HepG2 (cell line): Measurements from ENCODE around the gene ZNF367. TPM values are rescaled to one million over a fixed set of nuclear protein-coding genes. Genes with fewer than 3 reads are reported as not detected.

ENCODE experiments used
- ADNP ChIP-seq: sonication (generic); formaldehyde crosslinking; IDR thresholded peaks from 2 replicates; pipeline ENCODE4 v1.4.0; 2020; ENCODE audit warnings: missing genetic modification reagents
- BRCA1 ChIP-seq: sonication (generic); formaldehyde crosslinking; IDR thresholded peaks from 2 replicates; pipeline ENCODE4 v1.4.0; 2020; ENCODE audit warnings: missing genetic modification reagents
- KLF12 ChIP-seq: sonication (generic); formaldehyde crosslinking; IDR thresholded peaks from 2 replicates; pipeline ENCODE4 v1.4.0; 2020; ENCODE audit warnings: missing genetic modification reagents, borderline replicate concordance
- NFYC ChIP-seq: IDR thresholded peaks from 2 replicates; pipeline ENCODE4 v1.6.1; 2016; ENCODE audit warnings: missing genetic modification reagents, missing compliant biosample characterization
- SOX6 ChIP-seq, 2 experiments: fragments of 450-650 bp in 1 of 2; sonication (generic) in 1 of 2; formaldehyde crosslinking in 1 of 2; IDR thresholded peaks; 2 replicates each; pipeline versions ENCODE4 v1.4.0 to v1.6.1; 2017 to 2020; ENCODE audit warnings: antibody characterized with exemption in 1 of 2, mild to moderate bottlenecking in 1 of 2, missing genetic modification reagents in 1 of 2
- ZFP1 ChIP-seq: IDR thresholded peaks from 2 replicates; pipeline ENCODE4 v1.6.1; 2016
- ZNF333 ChIP-seq: sonication (generic); formaldehyde crosslinking; IDR thresholded peaks from 2 replicates; pipeline ENCODE4 v1.4.0; 2020; ENCODE audit warnings: mild to moderate bottlenecking, missing genetic modification reagents, borderline replicate concordance
- ZNF44 ChIP-seq: sonication (generic); formaldehyde crosslinking; IDR thresholded peaks from 2 replicates; pipeline ENCODE4 v1.5.1; 2020; ENCODE audit warnings: mild to moderate bottlenecking, missing genetic modification reagents
- ZNF546 ChIP-seq: sonication (generic); formaldehyde crosslinking; conservative IDR thresholded peaks from 2 replicates; pipeline ENCODE4 v1.8.1; 2023; ENCODE audit warnings: mild to moderate bottlenecking, missing genetic modification reagents
- ZNF549 ChIP-seq: sonication (generic); formaldehyde crosslinking; IDR thresholded peaks from 2 replicates; pipeline ENCODE4 v1.5.0; 2020; ENCODE audit warnings: missing genetic modification reagents
- ZNF589 ChIP-seq: sonication (generic); formaldehyde crosslinking; conservative IDR thresholded peaks from 2 replicates; pipeline ENCODE4 v1.8.0; 2022; ENCODE audit warnings: mild to moderate bottlenecking, moderate library complexity, missing genetic modification reagents
- polyA plus RNA-seq, 8 experiments: library from polyadenylated mRNA; depleted of rRNA in 3 of 8; stranded (reverse) in 7 of 8; unstranded in 1 of 8; fragments of >200 nt; fragmentation: Illumina TruSeq in 4 of 8; extraction: Trizol in 4 of 8; gene quantifications; 2 replicates each; pipeline versions ENCODE4 v1.2.1 to v1.2.3, GENCODE V29; 2011 to 2016; ENCODE audit warnings: low read depth in 4 of 8, missing spikeins in 1 of 8, mixed read lengths in 1 of 8; ENCODE audit not compliant: insufficient read depth in 1 of 8
- total RNA-seq, 5 experiments: library from RNA; depleted of rRNA; stranded (reverse); fragments of >200 nt; fragmentation: Illumina TruSeq; extraction: Trizol; gene quantifications; 2 replicates each; pipeline ENCODE4 v1.2.3, GENCODE V29; 2016; ENCODE audit warnings: low read depth in 1 of 5
- TF ChIP-seq, protein P1 (sequence below): sonication (generic); formaldehyde crosslinking; IDR thresholded peaks from 2 replicates; pipeline ENCODE4 v1.4.0; 2020; ENCODE audit warnings: mild to moderate bottlenecking, missing genetic modification reagents
- TF ChIP-seq, protein P2 (sequence below): sonication (generic); formaldehyde crosslinking; IDR thresholded peaks from 2 replicates; pipeline ENCODE4; 2020; ENCODE audit warnings: missing genetic modification reagents, mild to moderate bottlenecking, borderline replicate concordance
- TF ChIP-seq, protein P3 (sequence below): sonication (generic); formaldehyde crosslinking; IDR thresholded peaks from 2 replicates; pipeline ENCODE4 v1.5.1; 2020; ENCODE audit warnings: mild to moderate bottlenecking, missing genetic modification reagents

ZNF367 gene
- total and polyA plus RNA-seq, 2 of the 13 experiments (the other 11 are each of a cell fraction or from before 2014, with no cell fraction given), result 2.9 to 7.7 TPM

DNA sequence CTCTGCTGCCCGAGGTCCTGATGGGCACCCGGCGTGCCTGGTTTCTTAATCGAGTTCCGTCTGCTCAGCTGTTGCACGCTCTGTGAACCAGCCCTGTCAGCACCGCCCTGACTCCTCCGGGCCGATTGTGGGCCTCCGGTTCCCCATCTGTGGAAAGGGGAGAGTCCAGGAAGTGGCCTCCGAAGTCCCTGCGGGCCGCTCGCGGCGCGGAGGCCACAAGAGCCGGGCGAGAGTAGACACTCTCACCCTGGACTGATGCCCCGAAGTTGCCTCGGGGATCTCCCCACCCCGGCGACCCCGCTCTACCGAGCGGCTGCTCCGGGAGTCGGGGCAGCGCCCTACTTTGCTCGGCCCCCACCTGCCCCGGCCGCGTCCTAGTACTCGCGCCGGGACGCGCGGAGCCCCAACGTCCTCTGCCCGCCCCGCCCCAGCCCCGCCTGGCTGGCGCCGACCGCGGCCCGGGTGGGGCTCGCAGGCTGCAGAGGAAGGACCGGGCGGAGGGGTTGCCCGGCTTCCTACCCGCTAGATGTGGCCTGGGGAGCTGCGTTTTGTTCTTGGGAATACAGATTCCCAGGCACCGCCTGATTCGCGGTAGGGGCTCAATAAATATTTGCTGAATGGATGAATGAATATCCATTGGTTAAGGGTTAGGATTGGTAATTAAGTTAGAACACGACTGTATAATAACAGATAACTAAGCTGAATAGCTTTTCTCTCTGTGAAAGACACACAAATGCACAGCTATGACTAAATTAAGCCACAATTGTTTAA, 935 bp upstream of the ZNF367 start (continued):
- TF ChIP-seq, protein P1, sequence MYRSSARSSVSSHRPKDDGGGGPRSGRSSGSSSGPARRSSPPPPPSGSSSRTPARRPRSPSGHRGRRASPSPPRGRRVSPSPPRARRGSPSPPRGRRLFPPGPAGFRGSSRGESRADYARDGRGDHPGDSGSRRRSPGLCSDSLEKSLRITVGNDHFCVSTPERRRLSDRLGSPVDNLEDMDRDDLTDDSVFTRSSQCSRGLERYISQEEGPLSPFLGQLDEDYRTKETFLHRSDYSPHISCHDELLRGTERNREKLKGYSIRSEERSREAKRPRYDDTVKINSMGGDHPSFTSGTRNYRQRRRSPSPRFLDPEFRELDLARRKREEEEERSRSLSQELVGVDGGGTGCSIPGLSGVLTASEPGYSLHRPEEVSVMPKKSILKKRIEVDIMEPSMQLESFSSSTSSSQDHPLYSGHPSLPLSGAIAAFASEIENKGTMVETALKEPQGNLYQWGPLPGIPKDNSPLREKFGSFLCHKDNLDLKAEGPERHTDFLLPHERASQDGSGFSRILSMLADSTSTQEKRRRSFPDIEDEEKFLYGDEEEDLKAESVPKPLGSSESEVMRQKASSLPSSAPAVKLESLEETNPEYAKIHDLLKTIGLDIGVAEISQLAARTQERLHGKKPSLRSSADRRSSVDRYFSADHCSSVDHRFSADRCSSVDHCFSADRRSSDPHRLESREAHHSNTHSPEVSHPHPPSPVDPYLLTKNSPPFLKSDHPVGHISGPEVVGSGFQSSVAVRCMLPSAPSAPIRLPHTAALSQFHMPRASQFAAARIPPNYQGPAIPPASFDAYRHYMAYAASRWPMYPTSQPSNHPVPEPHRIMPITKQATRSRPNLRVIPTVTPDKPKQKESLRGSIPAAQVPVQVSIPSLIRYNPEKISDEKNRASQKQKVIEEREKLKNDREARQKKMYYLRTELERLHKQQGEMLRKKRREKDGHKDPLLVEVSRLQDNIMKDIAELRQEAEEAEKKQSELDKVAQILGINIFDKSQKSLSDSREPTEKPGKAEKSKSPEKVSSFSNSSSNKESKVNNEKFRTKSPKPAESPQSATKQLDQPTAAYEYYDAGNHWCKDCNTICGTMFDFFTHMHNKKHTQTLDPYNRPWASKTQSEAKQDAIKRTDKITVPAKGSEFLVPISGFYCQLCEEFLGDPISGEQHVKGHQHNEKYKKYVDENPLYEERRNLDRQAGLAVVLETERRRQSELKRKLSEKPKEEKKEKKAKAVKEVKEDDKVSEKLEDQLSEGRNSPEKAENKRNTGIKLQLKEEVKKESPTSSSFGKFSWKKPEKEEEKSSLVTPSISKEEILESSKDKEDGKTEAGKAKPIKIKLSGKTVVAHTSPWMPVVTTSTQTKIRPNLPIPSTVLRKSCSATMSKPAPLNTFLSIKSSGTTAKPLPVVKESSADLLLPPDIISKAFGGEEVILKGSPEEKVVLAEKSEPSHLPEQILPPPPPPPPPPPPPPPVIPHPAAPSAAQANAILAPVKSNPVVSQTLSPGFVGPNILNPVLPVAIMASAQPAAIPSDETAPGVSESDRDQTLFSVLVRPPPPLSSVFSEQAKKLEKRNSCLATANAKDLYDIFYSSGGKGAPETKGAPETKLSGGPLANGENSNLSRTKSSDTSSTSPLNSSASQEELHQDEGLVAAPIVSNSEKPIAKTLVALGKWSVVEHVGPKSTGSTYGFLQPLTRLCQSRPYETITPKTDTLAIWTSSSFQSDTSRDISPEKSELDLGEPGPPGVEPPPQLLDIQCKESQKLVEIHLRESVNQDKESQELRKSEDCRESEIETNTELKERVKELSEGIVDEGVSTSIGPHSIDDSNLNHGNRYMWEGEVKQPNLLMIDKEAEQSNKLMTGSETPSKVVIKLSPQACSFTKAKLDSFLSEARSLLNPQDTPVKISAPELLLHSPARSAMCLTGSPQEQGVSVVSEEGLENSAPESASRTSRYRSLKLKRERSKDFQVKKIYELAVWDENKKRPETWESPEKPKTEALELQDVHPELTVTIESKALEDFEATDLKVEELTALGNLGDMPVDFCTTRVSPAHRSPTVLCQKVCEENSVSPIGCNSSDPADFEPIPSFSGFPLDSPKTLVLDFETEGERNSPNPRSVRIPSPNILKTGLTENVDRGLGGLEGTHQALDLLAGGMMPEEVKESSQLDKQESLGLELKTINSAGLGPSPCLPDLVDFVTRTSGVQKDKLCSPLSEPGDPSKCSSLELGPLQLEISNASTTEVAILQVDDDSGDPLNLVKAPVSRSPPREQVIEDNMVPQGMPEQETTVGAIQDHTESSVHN (CRISPR knock-in tag), result 0 out of 2 replicates have a peak, but pooled peaks have one; percentile 15
- TF ChIP-seq ZNF333 (CRISPR knock-in tag) (no peak), BRCA1 (CRISPR knock-in tag) (no peak), ZNF549 (CRISPR knock-in tag) (no peak), ZFP1 (0 out of 2 replicates have a peak, but pooled peaks have one; percentile 61), ZNF589 (CRISPR knock-in tag) (peak; percentile 49), KLF12 (peak; percentile 5; the same call in 1 of the 2 replicates), ZNF44 (CRISPR knock-in tag) (no peak), ZNF546 (CRISPR knock-in tag) (no peak), NFYC (CRISPR knock-in tag) (0 out of 2 replicates have a peak, but pooled peaks have one; percentile 10), ADNP (CRISPR knock-in tag) (no peak), SOX6 (IDR thresholded peaks at IDR 0.05) (no peak), SOX6 (CRISPR knock-in tag; IDR thresholded peaks at IDR 0.05) (peak; percentile 4; the same call in 1 of the 2 replicates)
- TF ChIP-seq, protein P2, sequence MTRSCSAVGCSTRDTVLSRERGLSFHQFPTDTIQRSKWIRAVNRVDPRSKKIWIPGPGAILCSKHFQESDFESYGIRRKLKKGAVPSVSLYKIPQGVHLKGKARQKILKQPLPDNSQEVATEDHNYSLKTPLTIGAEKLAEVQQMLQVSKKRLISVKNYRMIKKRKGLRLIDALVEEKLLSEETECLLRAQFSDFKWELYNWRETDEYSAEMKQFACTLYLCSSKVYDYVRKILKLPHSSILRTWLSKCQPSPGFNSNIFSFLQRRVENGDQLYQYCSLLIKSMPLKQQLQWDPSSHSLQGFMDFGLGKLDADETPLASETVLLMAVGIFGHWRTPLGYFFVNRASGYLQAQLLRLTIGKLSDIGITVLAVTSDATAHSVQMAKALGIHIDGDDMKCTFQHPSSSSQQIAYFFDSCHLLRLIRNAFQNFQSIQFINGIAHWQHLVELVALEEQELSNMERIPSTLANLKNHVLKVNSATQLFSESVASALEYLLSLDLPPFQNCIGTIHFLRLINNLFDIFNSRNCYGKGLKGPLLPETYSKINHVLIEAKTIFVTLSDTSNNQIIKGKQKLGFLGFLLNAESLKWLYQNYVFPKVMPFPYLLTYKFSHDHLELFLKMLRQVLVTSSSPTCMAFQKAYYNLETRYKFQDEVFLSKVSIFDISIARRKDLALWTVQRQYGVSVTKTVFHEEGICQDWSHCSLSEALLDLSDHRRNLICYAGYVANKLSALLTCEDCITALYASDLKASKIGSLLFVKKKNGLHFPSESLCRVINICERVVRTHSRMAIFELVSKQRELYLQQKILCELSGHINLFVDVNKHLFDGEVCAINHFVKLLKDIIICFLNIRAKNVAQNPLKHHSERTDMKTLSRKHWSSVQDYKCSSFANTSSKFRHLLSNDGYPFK, result 0 out of 2 replicates have a peak, but pooled peaks have one; percentile 3
- TF ChIP-seq, protein P3, sequence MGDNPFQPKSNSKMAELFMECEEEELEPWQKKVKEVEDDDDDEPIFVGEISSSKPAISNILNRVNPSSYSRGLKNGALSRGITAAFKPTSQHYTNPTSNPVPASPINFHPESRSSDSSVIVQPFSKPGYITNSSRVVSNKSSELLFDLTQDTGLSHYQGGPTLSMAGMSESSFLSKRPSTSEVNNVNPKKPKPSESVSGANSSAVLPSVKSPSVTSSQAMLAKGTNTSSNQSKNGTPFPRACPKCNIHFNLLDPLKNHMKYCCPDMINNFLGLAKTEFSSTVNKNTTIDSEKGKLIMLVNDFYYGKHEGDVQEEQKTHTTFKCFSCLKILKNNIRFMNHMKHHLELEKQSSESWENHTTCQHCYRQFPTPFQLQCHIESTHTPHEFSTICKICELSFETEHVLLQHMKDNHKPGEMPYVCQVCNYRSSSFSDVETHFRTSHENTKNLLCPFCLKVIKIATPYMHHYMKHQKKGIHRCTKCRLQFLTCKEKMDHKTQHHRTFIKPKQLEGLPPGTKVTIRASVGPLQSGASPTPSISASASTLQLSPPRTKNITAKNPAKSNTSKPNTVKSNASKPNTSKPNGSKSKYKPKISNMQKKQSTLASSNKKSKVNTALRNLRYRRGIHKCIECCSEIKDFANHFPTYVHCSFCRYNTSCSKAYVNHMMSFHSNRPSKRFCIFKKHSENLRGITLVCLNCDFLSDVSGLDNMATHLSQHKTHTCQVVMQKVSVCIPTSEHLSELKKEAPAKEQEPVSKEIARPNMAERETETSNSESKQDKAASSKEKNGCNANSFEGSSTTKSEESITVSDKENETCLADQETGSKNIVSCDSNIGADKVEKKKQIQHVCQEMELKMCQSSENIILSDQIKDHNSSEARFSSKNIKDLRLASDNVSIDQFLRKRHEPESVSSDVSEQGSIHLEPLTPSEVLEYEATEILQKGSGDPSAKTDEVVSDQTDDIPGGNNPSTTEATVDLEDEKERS (CRISPR knock-in tag), result no peak
